ENCODE results near the gene C6orf62.
A peak's percentile ranks its signal among the peaks of the same experiment; 100 is the strongest.
"Not testable (repeated sequence)": the region's sequence is repeated elsewhere in the genome, so short reads cannot be mapped to it uniquely, and the experiment has no call there.

C6orf62 gene

GRCh38 chr6:24742216-24742738 lies 23.3 kb upstream of the C6orf62 start:
- DNase-seq: no peak

- no peak for DNase-seq
Measured at GRCh38 chr6:24740861-24741260, 21.9 kb upstream of the C6orf62 start.

GRCh38 chr6:24738741-24739140 lies 19.8 kb upstream of the C6orf62 start:
- DNase-seq: no peak

GRCh38 chr6:24734710-24735109 lies 15.8 kb upstream of the C6orf62 start:
- not testable (repeated sequence) for DNase-seq

- no peak for DNase-seq
Measured at GRCh38 chr6:24734166-24734565, 15.2 kb upstream of the C6orf62 start.

- not testable (repeated sequence) for DNase-seq
Measured at GRCh38 chr6:24731456-24732134, 12.6 kb upstream of the C6orf62 start.

- not testable (repeated sequence) for DNase-seq
Measured at GRCh38 chr6:24730653-24731052, 11.7 kb upstream of the C6orf62 start.

GRCh38 chr6:24723270-24723669 lies 4.3 kb upstream of the C6orf62 start:
- DNase-seq: no peak

- peak; percentile 58 for DNase-seq
Measured at GRCh38 chr6:24721461-24722215, 2.7 kb upstream of the C6orf62 start.

GRCh38 chr6:24720604-24721460 lies 1.9 kb upstream of the C6orf62 start:
- peak; percentile 97 for DNase-seq

GRCh38 chr6:24720131-24720603 lies 1.2 kb upstream of the C6orf62 start:
- peak; percentile 39 for DNase-seq

- DNase-seq: no peak
Measured at GRCh38 chr6:24718449-24719124, 367 bp downstream of the C6orf62 start.

- DNase-seq: not testable (repeated sequence)
Measured at GRCh38 chr6:24716602-24717148, 2.3 kb downstream of the C6orf62 start.

GRCh38 chr6:24710519-24711303 lies 8.2 kb downstream of the C6orf62 start:
- no peak for DNase-seq

- no peak for DNase-seq
Measured at GRCh38 chr6:24709014-24709711, 9.8 kb downstream of the C6orf62 start.

GRCh38 chr6:24708612-24709011 lies 10.3 kb downstream of the C6orf62 start:
- DNase-seq: no peak

- no peak for DNase-seq
Measured at GRCh38 chr6:24704468-24704867, 14.5 kb downstream of the C6orf62 start.

GRCh38 chr6:24702720-24703282 lies 16.2 kb downstream of the C6orf62 start:
- no peak for DNase-seq

GRCh38 chr6:24699521-24700359 lies 19.2 kb downstream of the C6orf62 start:
- no peak for DNase-seq

Data from NCI-H1092 treated with DMSO at 0.1 percent for 48 hours (cell line).